Endothelial cell of umbilical vein (primary cell): Measurements from ENCODE around the gene ERFL.

ENCODE experiments used
- EZH2 ChIP-seq: IDR thresholded peaks from 2 replicates; pipeline ENCODE4 v1.6.1; 2012; ENCODE audit warnings: borderline replicate concordance, low read depth, mild to moderate bottlenecking, moderate library complexity, low read length, inconsistent platforms; ENCODE audit not compliant: severe bottlenecking
- FOS ChIP-seq: IDR thresholded peaks from 2 replicates; pipeline ENCODE4 v1.6.1; 2011; ENCODE audit warnings: mild to moderate bottlenecking, low read length, moderate library complexity, borderline replicate concordance; ENCODE audit not compliant: insufficient read depth
- GATA2 ChIP-seq: IDR thresholded peaks from 2 replicates; pipeline ENCODE4 v1.7.0; 2011; ENCODE audit warnings: low read depth, mild to moderate bottlenecking, moderate library complexity, mixed read lengths, low read length; ENCODE audit not compliant: insufficient read length, insufficient read depth
- JUN ChIP-seq: IDR thresholded peaks from 2 replicates; pipeline ENCODE4 v1.6.1; 2011; ENCODE audit warnings: borderline replicate concordance, low read depth; ENCODE audit not compliant: insufficient read length, insufficient read depth
- MYC ChIP-seq: IDR thresholded peaks from one replicate; pipeline ENCODE4 v1.6.1; 2011; ENCODE audit warnings: mild to moderate bottlenecking, low read depth, low read length
- POLR2A ChIP-seq: IDR thresholded peaks from 2 replicates; pipeline ENCODE4 v1.6.1; 2012; ENCODE audit warnings: low read depth, mild to moderate bottlenecking, control low read depth, low read length
- POLR2AphosphoS5 ChIP-seq: IDR thresholded peaks from 2 replicates; pipeline ENCODE4 v1.6.1; 2012; ENCODE audit warnings: low read depth, mild to moderate bottlenecking, control low read depth, low read length, moderate library complexity; ENCODE audit not compliant: insufficient read depth
- TF ChIP-seq, protein P1 (sequence below), 2 donors: IDR thresholded peaks; 1 replicate in 1 of 2; 2 replicates in 1 of 2; pipeline ENCODE4 v1.5.1; 2011; ENCODE audit warnings: low read length in 2 of 2, mild to moderate bottlenecking in 2 of 2, moderate library complexity in 2 of 2, control low read depth in 1 of 2, inconsistent platforms in 1 of 2, low read depth in 1 of 2; ENCODE audit not compliant: insufficient read depth in 1 of 2; ENCODE audit errors: extremely low read depth in 1 of 2
- TF ChIP-seq, protein P2 (sequence below): IDR thresholded peaks from 2 replicates; pipeline ENCODE4 v1.6.1; 2011; ENCODE audit not compliant: insufficient read depth, insufficient read length

DNA sequence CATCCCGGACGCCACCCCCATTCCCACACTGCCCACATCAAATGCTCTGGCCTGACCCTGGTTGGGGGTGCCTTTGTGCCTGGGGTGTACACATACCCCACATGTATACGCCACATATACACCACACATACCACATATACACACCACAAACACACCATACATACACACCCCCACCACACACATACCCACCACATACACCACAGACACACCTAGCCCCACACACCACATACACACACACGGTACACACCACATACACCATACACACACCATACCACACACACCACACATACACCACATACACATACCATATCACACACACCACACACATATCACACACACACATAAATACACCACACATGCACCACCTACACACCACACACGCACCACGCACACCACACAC, 10.2 kb downstream of the ERFL start:
- TF ChIP-seq POLR2AphosphoS5 = no peak
- no peak for TF ChIP-seq EZH2
- TF ChIP-seq, protein P1, sequence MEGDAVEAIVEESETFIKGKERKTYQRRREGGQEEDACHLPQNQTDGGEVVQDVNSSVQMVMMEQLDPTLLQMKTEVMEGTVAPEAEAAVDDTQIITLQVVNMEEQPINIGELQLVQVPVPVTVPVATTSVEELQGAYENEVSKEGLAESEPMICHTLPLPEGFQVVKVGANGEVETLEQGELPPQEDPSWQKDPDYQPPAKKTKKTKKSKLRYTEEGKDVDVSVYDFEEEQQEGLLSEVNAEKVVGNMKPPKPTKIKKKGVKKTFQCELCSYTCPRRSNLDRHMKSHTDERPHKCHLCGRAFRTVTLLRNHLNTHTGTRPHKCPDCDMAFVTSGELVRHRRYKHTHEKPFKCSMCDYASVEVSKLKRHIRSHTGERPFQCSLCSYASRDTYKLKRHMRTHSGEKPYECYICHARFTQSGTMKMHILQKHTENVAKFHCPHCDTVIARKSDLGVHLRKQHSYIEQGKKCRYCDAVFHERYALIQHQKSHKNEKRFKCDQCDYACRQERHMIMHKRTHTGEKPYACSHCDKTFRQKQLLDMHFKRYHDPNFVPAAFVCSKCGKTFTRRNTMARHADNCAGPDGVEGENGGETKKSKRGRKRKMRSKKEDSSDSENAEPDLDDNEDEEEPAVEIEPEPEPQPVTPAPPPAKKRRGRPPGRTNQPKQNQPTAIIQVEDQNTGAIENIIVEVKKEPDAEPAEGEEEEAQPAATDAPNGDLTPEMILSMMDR (IDR thresholded peaks at IDR 0.05; ENCODE audit: extremely low read depth in 1 of 2, insufficient read depth in 1 of 2, low read depth in 1 of 2, low read length in 2 of 2) = no peak
- no peak for TF ChIP-seq POLR2A
- TF ChIP-seq, protein P2, sequence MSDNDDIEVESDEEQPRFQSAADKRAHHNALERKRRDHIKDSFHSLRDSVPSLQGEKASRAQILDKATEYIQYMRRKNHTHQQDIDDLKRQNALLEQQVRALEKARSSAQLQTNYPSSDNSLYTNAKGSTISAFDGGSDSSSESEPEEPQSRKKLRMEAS = no peak
- no peak for TF ChIP-seq FOS
- TF ChIP-seq MYC = no peak
- no peak for TF ChIP-seq JUN
- TF ChIP-seq GATA2 = no peak
